GM13976 (cell line): ENCODE data around the gene ZDHHC22.

ENCODE experiments used
- DNase-seq: peaks from one replicate; pipeline ENCODE4 v3.0.0; 2012; ENCODE audit warnings: low spot score
- in situ Hi-C: fragments of 300-500 bp; cut with MboI; formaldehyde crosslinking; loops from one replicate; pipeline ENCODE4 v1.12.0; 2022; ENCODE audit warnings: low sequenced_read_pairs, mixed read lengths, inconsistent platforms; ENCODE audit not compliant: unreplicated experiment
- TF ChIP-seq, protein P1 (sequence below): IDR thresholded peaks from 2 replicates; pipeline ENCODE4 v1.5.1; 2012; ENCODE audit warnings: borderline replicate concordance, mild to moderate bottlenecking; ENCODE audit not compliant: insufficient read depth; ENCODE audit errors: extremely low read depth, missing control alignments, control extremely low read depth

ZDHHC22 gene

DNA sequence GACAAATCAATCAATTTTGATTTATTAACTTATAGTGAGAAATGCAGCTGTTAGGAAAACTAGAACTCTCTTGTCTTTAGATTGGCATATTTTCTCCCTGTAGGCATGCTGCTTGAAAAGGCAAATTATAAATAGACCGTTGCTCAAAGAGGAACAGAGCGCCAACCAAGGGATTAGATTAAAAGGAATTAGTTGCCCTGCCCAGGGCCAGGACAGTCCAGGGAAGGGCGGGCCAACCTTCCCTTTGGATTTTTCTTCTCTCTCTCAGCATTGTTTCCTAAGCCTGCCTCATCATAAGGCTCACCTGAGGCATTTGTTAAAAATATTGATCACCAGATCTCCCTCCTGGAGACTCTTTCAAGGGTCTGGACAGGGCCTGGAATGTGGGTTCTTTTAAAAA lies 34.9 kb downstream of the ZDHHC22 start:
- DNase-seq: no peak
- in situ Hi-C loops: no loop called here
- TF ChIP-seq, protein P1, sequence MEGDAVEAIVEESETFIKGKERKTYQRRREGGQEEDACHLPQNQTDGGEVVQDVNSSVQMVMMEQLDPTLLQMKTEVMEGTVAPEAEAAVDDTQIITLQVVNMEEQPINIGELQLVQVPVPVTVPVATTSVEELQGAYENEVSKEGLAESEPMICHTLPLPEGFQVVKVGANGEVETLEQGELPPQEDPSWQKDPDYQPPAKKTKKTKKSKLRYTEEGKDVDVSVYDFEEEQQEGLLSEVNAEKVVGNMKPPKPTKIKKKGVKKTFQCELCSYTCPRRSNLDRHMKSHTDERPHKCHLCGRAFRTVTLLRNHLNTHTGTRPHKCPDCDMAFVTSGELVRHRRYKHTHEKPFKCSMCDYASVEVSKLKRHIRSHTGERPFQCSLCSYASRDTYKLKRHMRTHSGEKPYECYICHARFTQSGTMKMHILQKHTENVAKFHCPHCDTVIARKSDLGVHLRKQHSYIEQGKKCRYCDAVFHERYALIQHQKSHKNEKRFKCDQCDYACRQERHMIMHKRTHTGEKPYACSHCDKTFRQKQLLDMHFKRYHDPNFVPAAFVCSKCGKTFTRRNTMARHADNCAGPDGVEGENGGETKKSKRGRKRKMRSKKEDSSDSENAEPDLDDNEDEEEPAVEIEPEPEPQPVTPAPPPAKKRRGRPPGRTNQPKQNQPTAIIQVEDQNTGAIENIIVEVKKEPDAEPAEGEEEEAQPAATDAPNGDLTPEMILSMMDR: no peak

DNA sequence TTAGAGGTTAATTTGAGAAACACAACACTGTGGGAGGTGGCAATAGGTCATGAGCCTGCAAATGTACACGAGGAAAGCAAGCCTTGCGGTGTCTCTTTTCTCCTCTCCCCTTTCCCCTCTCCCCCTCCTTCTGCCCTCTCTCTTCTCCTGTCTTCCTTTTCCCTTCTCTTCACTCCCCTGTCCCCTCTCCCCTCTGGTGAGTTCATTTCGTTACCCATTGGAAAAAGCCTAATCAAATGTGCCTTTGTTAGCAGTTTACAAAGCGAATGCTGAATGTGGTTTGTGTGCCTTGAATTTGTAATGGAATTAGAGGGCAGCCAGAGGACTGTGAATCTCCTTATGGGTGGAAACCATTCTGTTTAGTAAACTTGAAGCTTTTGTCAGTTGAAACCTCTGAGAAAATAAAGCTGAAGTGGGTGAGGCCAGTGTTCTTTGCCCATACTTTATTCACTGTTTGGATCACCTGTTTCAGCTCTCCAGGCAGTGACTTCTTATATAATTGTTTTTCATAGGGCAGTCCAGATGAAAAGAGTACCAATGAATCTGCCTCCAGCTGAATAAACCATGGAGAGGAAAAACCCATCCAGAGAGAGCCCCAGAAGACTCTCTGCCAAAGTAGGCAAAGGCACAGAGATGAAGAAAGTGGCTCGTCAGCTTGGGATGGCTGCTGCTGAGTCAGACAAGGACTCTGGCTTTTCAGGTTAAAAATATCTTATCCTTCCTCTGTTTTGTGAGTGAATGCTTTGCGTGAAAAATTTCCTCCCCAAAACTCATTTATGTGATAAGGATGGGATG lies 36.2 kb downstream of the ZDHHC22 start:
- in situ Hi-C loops: no loop called here
- DNase-seq: no peak
- TF ChIP-seq, protein P1: no peak

DNA sequence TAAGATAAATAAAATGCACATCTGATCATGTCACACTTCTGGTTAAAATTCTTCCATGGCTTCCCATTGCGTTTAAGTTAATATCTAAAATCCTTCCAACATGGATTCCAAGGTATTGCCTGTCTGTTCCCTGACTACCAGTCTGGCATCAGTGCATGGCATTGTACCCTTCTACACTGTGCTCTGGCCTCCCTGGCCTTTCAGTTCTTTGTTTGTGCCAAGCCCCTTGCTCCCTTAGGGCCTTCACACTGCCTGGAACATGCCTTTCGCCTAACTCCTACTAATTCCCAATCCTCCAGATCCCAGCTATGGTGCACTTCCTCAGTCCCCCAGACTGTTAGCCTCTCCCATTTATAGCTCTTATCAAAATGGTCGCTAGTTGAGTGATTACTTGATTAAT lies 37.2 kb downstream of the ZDHHC22 start:
- TF ChIP-seq, protein P1: no peak
- DNase-seq: no peak
- in situ Hi-C loops: no loop called here

DNA sequence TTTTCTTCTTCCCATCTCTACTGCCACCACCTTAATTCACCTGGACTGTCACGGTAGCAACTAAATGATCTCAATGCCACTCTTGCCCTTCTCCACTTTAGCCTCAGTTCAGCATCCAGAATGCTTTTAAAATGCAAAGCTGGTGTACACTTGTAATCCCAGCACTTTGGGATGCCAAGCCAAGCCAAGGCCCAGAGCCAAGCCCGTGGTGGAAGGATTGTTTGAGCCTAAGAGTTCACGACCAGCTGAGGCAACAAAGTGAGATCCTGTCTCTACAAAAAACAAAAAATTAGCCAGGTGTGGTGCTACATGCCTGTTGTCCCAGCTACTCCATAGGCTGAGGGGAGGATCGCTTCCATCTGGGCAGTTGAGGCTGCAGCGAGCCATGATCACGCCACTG lies 37.6 kb downstream of the ZDHHC22 start:
- in situ Hi-C loops: no loop called here
- DNase-seq: no peak
- TF ChIP-seq, protein P1: no peak

DNA sequence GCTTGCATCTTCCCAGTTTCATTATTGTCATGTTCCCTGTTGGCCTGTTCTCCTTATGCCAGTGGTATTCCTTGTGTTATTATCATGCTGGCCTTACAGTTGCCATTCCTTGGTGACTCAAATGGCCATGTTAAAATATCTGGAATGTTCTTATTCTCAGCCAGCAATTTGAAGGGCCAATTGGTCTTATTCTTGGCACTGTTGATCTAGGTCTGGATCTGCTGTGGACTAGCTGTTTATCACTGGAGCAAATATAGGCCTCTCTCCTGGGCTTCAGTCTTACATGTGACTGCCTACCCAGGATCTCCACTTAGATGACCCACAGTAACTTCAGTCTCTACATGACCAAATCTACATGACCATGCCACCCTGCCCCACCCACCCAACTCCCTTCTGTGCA lies 38.1 kb downstream of the ZDHHC22 start:
- no peak for DNase-seq
- in situ Hi-C loops: no loop called here
- TF ChIP-seq, protein P1: no peak

DNA sequence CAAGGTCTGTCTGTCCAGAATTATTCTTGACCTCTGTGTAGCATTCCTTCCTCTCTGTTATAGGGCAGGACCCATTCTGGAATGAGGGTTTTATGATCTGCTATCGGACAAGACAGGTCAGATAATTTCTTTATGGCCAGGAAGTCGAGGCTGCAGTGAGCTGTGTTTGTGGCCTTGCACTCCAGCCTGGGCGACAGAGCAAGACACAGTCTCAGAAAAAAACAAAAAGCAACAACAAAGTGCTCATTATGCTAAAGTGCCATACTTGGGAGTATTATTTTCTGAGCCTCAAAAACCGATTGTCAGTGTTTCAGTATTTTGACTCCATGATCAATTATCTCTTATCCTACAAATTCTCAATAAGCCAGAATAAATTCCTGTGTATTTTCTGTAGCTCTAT lies 39.4 kb downstream of the ZDHHC22 start:
- DNase-seq: no peak
- TF ChIP-seq, protein P1: no peak
- in situ Hi-C loops: no loop called here
